Chondrocyte (in vitro differentiated cells): ENCODE data around the gene CLDN6. TPM values are rescaled to one million over a fixed set of nuclear protein-coding genes. Genes with fewer than 3 reads are reported as not detected.

Source experiments
- DNase-seq: peaks from one replicate; pipeline ENCODE4 v3.0.0; 2021; ENCODE audit warnings: mixed read lengths, low spot score
- H3K27ac Mint-ChIP-seq: one replicate; pipeline ENCODE4 v1.8.0; 2021; ENCODE audit warnings: mild to moderate bottlenecking, moderate library complexity, mixed read lengths; ENCODE audit not compliant: unreplicated experiment
- H3K27me3 Mint-ChIP-seq: 2 replicates; pipeline ENCODE4 v1.8.0; 2021; ENCODE audit warnings: low read depth, mixed read lengths
- H3K36me3 Mint-ChIP-seq: 2 replicates; pipeline ENCODE4 v1.8.0; 2021; ENCODE audit warnings: low read depth, mixed read lengths
- H3K4me1 Mint-ChIP-seq: 2 replicates; pipeline ENCODE4 v1.8.0; 2021; ENCODE audit warnings: low read depth, mild to moderate bottlenecking, mixed read lengths
- H3K4me3 Mint-ChIP-seq: one replicate; pipeline ENCODE4 v1.8.0; 2021; ENCODE audit warnings: mild to moderate bottlenecking, moderate library complexity, mixed read lengths; ENCODE audit not compliant: unreplicated experiment
- H3K9me3 Mint-ChIP-seq: 2 replicates; pipeline ENCODE4 v1.8.0; 2021; ENCODE audit warnings: low read depth, mixed read lengths
- CTCF ChIP-seq: fragments of 200-600 bp; sonication (generic); IDR thresholded peaks from 2 replicates; pipeline ENCODE4 v1.5.0; 2021; ENCODE audit warnings: antibody characterized with exemption, mild to moderate bottlenecking, moderate library complexity
- total RNA-seq: library from RNA; stranded (reverse); gene quantifications from 3 replicates; pipeline ENCODE4 v1.2.1, GENCODE V29; 2021

The CLDN6 gene
- total RNA-seq, 1 donor from 2014 or later, result 0.27 TPM

- no peaks in the 10 kb centered on the region for H3K4me1 Mint-ChIP-seq
- no peaks in the 10 kb centered on the region for H3K36me3 Mint-ChIP-seq
- H3K9me3 Mint-ChIP-seq, result no peaks in the 10 kb centered on the region
- DNase-seq, result no peak
- no peak overlapping the region for H3K27ac Mint-ChIP-seq
- no peak overlapping the region for H3K4me3 Mint-ChIP-seq
- no peak for TF ChIP-seq CTCF
- H3K27me3 Mint-ChIP-seq, result peaks cover 29% of the 10 kb centered on the region
Measured at GRCh38 chr16:3010510-3010909, 7.5 kb downstream of the CLDN6 start.

GRCh38 chr16:3009568-3010390 is 8.2 kb downstream of the CLDN6 start:
- Mint-ChIP-seq H3K36me3 (no peaks in the 10 kb centered on the region), H3K27ac (no peak overlapping the region), H3K4me3 (no peak overlapping the region), H3K4me1 (peaks cover 3% of the 10 kb centered on the region), H3K27me3 (peaks cover 32% of the 10 kb centered on the region), H3K9me3 (no peaks in the 10 kb centered on the region)
- DNase-seq, result no peak
- no peak for TF ChIP-seq CTCF

- no peaks in the 10 kb centered on the region for H3K9me3 Mint-ChIP-seq
- no peaks in the 10 kb centered on the region for H3K36me3 Mint-ChIP-seq
- peaks cover 3% of the 10 kb centered on the region for H3K4me1 Mint-ChIP-seq
- no peak for DNase-seq
- no peak for TF ChIP-seq CTCF
- H3K4me3 Mint-ChIP-seq, result no peak overlapping the region
- H3K27ac Mint-ChIP-seq, result no peak overlapping the region
- H3K27me3 Mint-ChIP-seq, result peaks cover 28% of the 10 kb centered on the region
Measured at GRCh38 chr16:3008690-3009037, 9.3 kb downstream of the CLDN6 start.

GRCh38 chr16:3007957-3008689 is 9.9 kb downstream of the CLDN6 start:
- DNase-seq, result no peak
- H3K36me3 Mint-ChIP-seq, result no peaks in the 10 kb centered on the region
- peaks cover 28% of the 10 kb centered on the region for H3K27me3 Mint-ChIP-seq
- no peaks in the 10 kb centered on the region for H3K9me3 Mint-ChIP-seq
- H3K4me1 Mint-ChIP-seq, result peaks cover 3% of the 10 kb centered on the region
- H3K27ac Mint-ChIP-seq, result no peak overlapping the region
- H3K4me3 Mint-ChIP-seq, result no peak overlapping the region
- TF ChIP-seq CTCF, result no peak

GRCh38 chr16:3007059-3007956 is 10.7 kb downstream of the CLDN6 start:
- Mint-ChIP-seq H3K27ac (no peak overlapping the region), H3K4me1 (peaks cover 3% of the 10 kb centered on the region), H3K4me3 (no peak overlapping the region)

More at GRCh38 chr16:3007059-3007956, 10.7 kb downstream of the CLDN6 start:
- no peaks in the 10 kb centered on the region for H3K36me3 Mint-ChIP-seq
- peaks cover 21% of the 10 kb centered on the region for H3K27me3 Mint-ChIP-seq
- H3K9me3 Mint-ChIP-seq, result no peaks in the 10 kb centered on the region
- no peak for TF ChIP-seq CTCF
- DNase-seq, result no peak
